NCI-H2196 treated with DMSO at 0.1 percent for 48 hours (cell line): ENCODE results near the gene SPEF1.

Experiments
- DNase-seq: peaks from one replicate; lab custom pipeline; 2025; ENCODE audit not compliant: unreplicated experiment; lab: John Stamatoyannopoulos, UW

Gene SPEF1

GRCh38 chr20:3767427-3768341 lies 13.6 kb downstream of the SPEF1 start, which contains the start of gene ADISSP:
Gene ADISSP (minus strand): TSS chr20:3767753. CDS start chr20:3760100, 7,653 bp downstream.
- DNase-seq: peak; percentile 97

GRCh38 chr20:3767110-3767426 lies 14.2 kb downstream of the SPEF1 start:
- no peak for DNase-seq

- DNase-seq: no peak
Measured at GRCh38 chr20:3766422-3767109, 14.7 kb downstream of the SPEF1 start.

GRCh38 chr20:3765171-3765882 lies 15.9 kb downstream of the SPEF1 start:
- no peak for DNase-seq

GRCh38 chr20:3764659-3765058 lies 16.6 kb downstream of the SPEF1 start:
- no peak for DNase-seq

- DNase-seq: no peak
Measured at GRCh38 chr20:3763671-3764601, 17.3 kb downstream of the SPEF1 start.

- DNase-seq: no peak
Measured at GRCh38 chr20:3760655-3761348, 20.4 kb downstream of the SPEF1 start.

GRCh38 chr20:3759884-3760283 lies 21.4 kb downstream of the SPEF1 start:
- no peak for DNase-seq

GRCh38 chr20:3759316-3759823 lies 21.9 kb downstream of the SPEF1 start:
- no peak for DNase-seq

GRCh38 chr20:3758566-3758965 lies 22.7 kb downstream of the SPEF1 start:
- DNase-seq: no peak

- DNase-seq: no peak
Measured at GRCh38 chr20:3757268-3757667, 24.0 kb downstream of the SPEF1 start.

- DNase-seq: no peak
Measured at GRCh38 chr20:3755814-3756480, 25.3 kb downstream of the SPEF1 start.

GRCh38 chr20:3755269-3755668 lies 26.0 kb downstream of the SPEF1 start:
- no peak for DNase-seq

- DNase-seq: no peak
Measured at GRCh38 chr20:3754276-3754630, 27.0 kb downstream of the SPEF1 start.

GRCh38 chr20:3753501-3754275 lies 27.6 kb downstream of the SPEF1 start:
- no peak for DNase-seq

GRCh38 chr20:3753098-3753497 lies 28.1 kb downstream of the SPEF1 start:
- DNase-seq: peak; percentile 38

- no peak for DNase-seq
Measured at GRCh38 chr20:3752386-3752759, 28.9 kb downstream of the SPEF1 start.

GRCh38 chr20:3751675-3752385 lies 29.4 kb downstream of the SPEF1 start:
- DNase-seq: peak; percentile 84
